ENCODE data around the gene ST7. TPM values are rescaled to one million over a fixed set of nuclear protein-coding genes. Genes with fewer than 3 reads are reported as not detected.

Gene ST7
- total RNA-seq, 1 experiment from 2014 or later: 38.2 TPM

- POLR2A ChIA-PET: no interaction called here
- Histone ChIP-seq H3K36me3 (ENCODE audit: control insufficient read depth, insufficient read depth, low read length) (no peaks in the 10 kb centered on the region), H3K27me3 (replicated peaks; ENCODE audit: control insufficient read depth, insufficient read depth, low read length) (no peaks in the 10 kb centered on the region), H3K4me3 (ENCODE audit: low read depth, low read length) (no peak overlapping the region), H3K9me3 (no peaks in the 10 kb centered on the region), H3K4me1 (no peaks in the 10 kb centered on the region)
- Mint-ChIP-seq H3K27me3 (ENCODE audit: insufficient read depth, unreplicated experiment) (no peaks in the 10 kb centered on the region), H3K36me3 (ENCODE audit: insufficient read depth, unreplicated experiment) (peaks cover 14% of the 10 kb centered on the region), H3K4me3 (ENCODE audit: unreplicated experiment) (no peak overlapping the region), H3K4me1 (ENCODE audit: low read depth, unreplicated experiment) (no peaks in the 10 kb centered on the region), H3K27ac (ENCODE audit: unreplicated experiment) (no peak overlapping the region), H3K9me3 (ENCODE audit: unreplicated experiment) (no peaks in the 10 kb centered on the region)
- no peak for DNase-seq
- BruUV-seq (replicated peaks): no TSS peak
- CTCF ChIA-PET: no interaction called here
- TF ChIP-seq, protein P1, sequence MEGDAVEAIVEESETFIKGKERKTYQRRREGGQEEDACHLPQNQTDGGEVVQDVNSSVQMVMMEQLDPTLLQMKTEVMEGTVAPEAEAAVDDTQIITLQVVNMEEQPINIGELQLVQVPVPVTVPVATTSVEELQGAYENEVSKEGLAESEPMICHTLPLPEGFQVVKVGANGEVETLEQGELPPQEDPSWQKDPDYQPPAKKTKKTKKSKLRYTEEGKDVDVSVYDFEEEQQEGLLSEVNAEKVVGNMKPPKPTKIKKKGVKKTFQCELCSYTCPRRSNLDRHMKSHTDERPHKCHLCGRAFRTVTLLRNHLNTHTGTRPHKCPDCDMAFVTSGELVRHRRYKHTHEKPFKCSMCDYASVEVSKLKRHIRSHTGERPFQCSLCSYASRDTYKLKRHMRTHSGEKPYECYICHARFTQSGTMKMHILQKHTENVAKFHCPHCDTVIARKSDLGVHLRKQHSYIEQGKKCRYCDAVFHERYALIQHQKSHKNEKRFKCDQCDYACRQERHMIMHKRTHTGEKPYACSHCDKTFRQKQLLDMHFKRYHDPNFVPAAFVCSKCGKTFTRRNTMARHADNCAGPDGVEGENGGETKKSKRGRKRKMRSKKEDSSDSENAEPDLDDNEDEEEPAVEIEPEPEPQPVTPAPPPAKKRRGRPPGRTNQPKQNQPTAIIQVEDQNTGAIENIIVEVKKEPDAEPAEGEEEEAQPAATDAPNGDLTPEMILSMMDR (IDR thresholded peaks at IDR 0.05; ENCODE audit: insufficient read depth in 1 of 2, low read depth in 1 of 2, low read length in 1 of 2, severe bottlenecking in 1 of 2, unreplicated experiment in 1 of 2): no peak
- intact Hi-C loops (cut with micrococcal nuclease; ENCODE audit: unreplicated experiment): no loop called here
Observed at GRCh38 chr7:117184367-117184766, 231.1 kb downstream of the ST7 start.

- DNase-seq: no peak
- ChIA-PET CTCF (no interaction called here), POLR2A (no interaction called here)
- H3K9me3 Mint-ChIP-seq (ENCODE audit: unreplicated experiment): no peaks in the 10 kb centered on the region
- peaks cover 14% of the 10 kb centered on the region for H3K36me3 Mint-ChIP-seq (ENCODE audit: insufficient read depth, unreplicated experiment)
- Histone ChIP-seq H3K4me3 (ENCODE audit: low read depth, low read length) (no peak overlapping the region), H3K27me3 (replicated peaks; ENCODE audit: control insufficient read depth, insufficient read depth, low read length) (no peaks in the 10 kb centered on the region), H3K36me3 (ENCODE audit: control insufficient read depth, insufficient read depth, low read length) (no peaks in the 10 kb centered on the region), H3K9me3 (no peaks in the 10 kb centered on the region), H3K4me1 (no peaks in the 10 kb centered on the region)
- intact Hi-C loops (cut with micrococcal nuclease; ENCODE audit: unreplicated experiment): no loop called here
- TF ChIP-seq, protein P1 (IDR thresholded peaks at IDR 0.05; ENCODE audit: insufficient read depth in 1 of 2, low read depth in 1 of 2, low read length in 1 of 2, severe bottlenecking in 1 of 2, unreplicated experiment in 1 of 2): no peak
- H3K4me3 Mint-ChIP-seq (ENCODE audit: unreplicated experiment): no peak overlapping the region
- no peaks in the 10 kb centered on the region for H3K4me1 Mint-ChIP-seq (ENCODE audit: low read depth, unreplicated experiment)
- H3K27ac Mint-ChIP-seq (ENCODE audit: unreplicated experiment): no peak overlapping the region
- BruUV-seq (replicated peaks): no TSS peak
- H3K27me3 Mint-ChIP-seq (ENCODE audit: insufficient read depth, unreplicated experiment): no peaks in the 10 kb centered on the region
Observed at GRCh38 chr7:117185124-117185523, 231.8 kb downstream of the ST7 start.

- H3K27me3 Mint-ChIP-seq (ENCODE audit: insufficient read depth, unreplicated experiment): no peaks in the 10 kb centered on the region
- ChIA-PET CTCF (no interaction called here), POLR2A (no interaction called here)
- peaks cover 18% of the 10 kb centered on the region for H3K36me3 Mint-ChIP-seq (ENCODE audit: insufficient read depth, unreplicated experiment)
- Histone ChIP-seq H3K4me3 (ENCODE audit: low read depth, low read length) (no peak overlapping the region), H3K4me1 (no peaks in the 10 kb centered on the region), H3K36me3 (ENCODE audit: control insufficient read depth, insufficient read depth, low read length) (no peaks in the 10 kb centered on the region), H3K27me3 (replicated peaks; ENCODE audit: control insufficient read depth, insufficient read depth, low read length) (no peaks in the 10 kb centered on the region), H3K9me3 (no peaks in the 10 kb centered on the region)
- DNase-seq: no peak
- TF ChIP-seq, protein P1 (IDR thresholded peaks at IDR 0.05; ENCODE audit: insufficient read depth in 1 of 2, low read depth in 1 of 2, low read length in 1 of 2, severe bottlenecking in 1 of 2, unreplicated experiment in 1 of 2): no peak
- H3K4me1 Mint-ChIP-seq (ENCODE audit: low read depth, unreplicated experiment): no peaks in the 10 kb centered on the region
- no peak overlapping the region for H3K27ac Mint-ChIP-seq (ENCODE audit: unreplicated experiment)
- no TSS peak for BruUV-seq (replicated peaks)
- no peaks in the 10 kb centered on the region for H3K9me3 Mint-ChIP-seq (ENCODE audit: unreplicated experiment)
- intact Hi-C loops (cut with micrococcal nuclease; ENCODE audit: unreplicated experiment): no loop called here
- H3K4me3 Mint-ChIP-seq (ENCODE audit: unreplicated experiment): no peak overlapping the region
Observed at GRCh38 chr7:117186218-117187010, 233.1 kb downstream of the ST7 start.
